HEK293 (cell line): ENCODE data around the gene TBC1D17.

Experiments used
- BCL6B ChIP-seq: fragments of 450-650 bp; formaldehyde crosslinking; IDR thresholded peaks from 2 replicates; pipeline ENCODE4 v1.5.1; 2017; ENCODE audit warnings: missing biosample characterization, missing genetic modification characterization
- CTCF ChIP-seq: fragments of 450-650 bp; formaldehyde crosslinking; IDR thresholded peaks from 2 replicates; pipeline ENCODE4 v1.5.1; 2016; ENCODE audit warnings: missing biosample characterization, missing genetic modification characterization
- KLF1 ChIP-seq: fragments of 450-650 bp; formaldehyde crosslinking; IDR thresholded peaks from 2 replicates; pipeline ENCODE4 v1.5.1; 2016; ENCODE audit warnings: missing biosample characterization, missing genetic modification characterization
- KLF17 ChIP-seq: fragments of 450-650 bp; formaldehyde crosslinking; IDR thresholded peaks from 2 replicates; pipeline ENCODE4 v1.5.1; 2016; ENCODE audit warnings: missing biosample characterization, missing genetic modification characterization
- KLF8 ChIP-seq: fragments of 450-650 bp; formaldehyde crosslinking; IDR thresholded peaks from 2 replicates; pipeline ENCODE4 v1.5.1; 2016; ENCODE audit warnings: missing biosample characterization, missing genetic modification characterization
- KLF9 ChIP-seq: fragments of 450-650 bp; formaldehyde crosslinking; IDR thresholded peaks from 2 replicates; pipeline ENCODE4 v1.5.1; 2016; ENCODE audit warnings: missing biosample characterization, missing genetic modification characterization, low read depth
- PRDM10 ChIP-seq: fragments of 450-650 bp; formaldehyde crosslinking; IDR thresholded peaks from 2 replicates; pipeline ENCODE4 v1.5.1; 2016; ENCODE audit warnings: missing biosample characterization, missing genetic modification characterization
- REPIN1 ChIP-seq: fragments of 450-650 bp; formaldehyde crosslinking; IDR thresholded peaks from 2 replicates; pipeline ENCODE4 v1.5.1; 2017; ENCODE audit warnings: missing biosample characterization, missing genetic modification characterization, low read depth
- SP7 ChIP-seq: fragments of 450-650 bp; formaldehyde crosslinking; IDR thresholded peaks from 2 replicates; pipeline ENCODE4 v1.5.1; 2016; ENCODE audit warnings: missing biosample characterization, missing genetic modification characterization
- ZBTB8A ChIP-seq: fragments of 450-650 bp; formaldehyde crosslinking; IDR thresholded peaks from 2 replicates; pipeline ENCODE4 v1.5.1; 2016; ENCODE audit warnings: missing biosample characterization, missing genetic modification characterization
- ZEB2 ChIP-seq: fragments of 450-650 bp; formaldehyde crosslinking; IDR thresholded peaks from 2 replicates; pipeline ENCODE4 v1.5.1; 2016; ENCODE audit warnings: missing biosample characterization, missing genetic modification characterization
- ZFP41 ChIP-seq: fragments of 450-650 bp; formaldehyde crosslinking; IDR thresholded peaks from 2 replicates; pipeline ENCODE4 v1.5.1; 2016; ENCODE audit warnings: missing biosample characterization, missing genetic modification characterization, borderline replicate concordance
- ZNF148 ChIP-seq: fragments of 450-650 bp; formaldehyde crosslinking; IDR thresholded peaks from 2 replicates; pipeline ENCODE4 v1.5.0; 2017; ENCODE audit warnings: missing biosample characterization, missing genetic modification characterization, borderline replicate concordance
- ZNF223 ChIP-seq: fragments of 450-650 bp; formaldehyde crosslinking; IDR thresholded peaks from 2 replicates; pipeline ENCODE4 v1.5.1; 2016; ENCODE audit warnings: missing biosample characterization, missing genetic modification characterization
- ZNF341 ChIP-seq: fragments of 450-650 bp; formaldehyde crosslinking; IDR thresholded peaks from 2 replicates; pipeline ENCODE4; 2016; ENCODE audit warnings: low read depth, missing biosample characterization, missing genetic modification characterization
- ZNF398 ChIP-seq: fragments of 450-650 bp; formaldehyde crosslinking; IDR thresholded peaks from 2 replicates; pipeline ENCODE4 v1.5.1; 2017; ENCODE audit warnings: missing biosample characterization, missing genetic modification characterization
- ZNF580 ChIP-seq: fragments of 450-650 bp; formaldehyde crosslinking; IDR thresholded peaks from 2 replicates; pipeline ENCODE4 v1.5.1; 2016; ENCODE audit warnings: missing biosample characterization, missing genetic modification characterization
- ZNF692 ChIP-seq: fragments of 450-650 bp; formaldehyde crosslinking; IDR thresholded peaks from 2 replicates; pipeline ENCODE4 v1.5.1; 2016; ENCODE audit warnings: missing biosample characterization, missing genetic modification characterization
- ZNF747 ChIP-seq: fragments of 450-650 bp; formaldehyde crosslinking; IDR thresholded peaks from 2 replicates; pipeline ENCODE4 v1.5.1; 2016; ENCODE audit warnings: missing biosample characterization, missing genetic modification characterization
- ZSCAN5A ChIP-seq: fragments of 450-650 bp; formaldehyde crosslinking; IDR thresholded peaks from 2 replicates; pipeline ENCODE4 v1.5.1; 2016; ENCODE audit warnings: missing biosample characterization, missing genetic modification characterization
- ZXDB ChIP-seq: fragments of 450-650 bp; formaldehyde crosslinking; IDR thresholded peaks from 2 replicates; pipeline ENCODE4 v1.5.1; 2016; ENCODE audit warnings: missing biosample characterization, missing genetic modification characterization

The TBC1D17 gene

GRCh38 chr19:49862391-49863253, 14.9 kb upstream of the TBC1D17 start (continued):
- peak; percentile 92 for TF ChIP-seq ZNF692
- TF ChIP-seq KLF17: peak; percentile 87
- peak; percentile 67; the same call in 1 of the 2 replicates for TF ChIP-seq ZSCAN5A (tag by site-specific recombination)
- TF ChIP-seq PRDM10: peak; percentile 41
- no peak for TF ChIP-seq ZNF747 (tag by site-specific recombination)
- 0 out of 2 replicates have a peak, but pooled peaks have one; percentile 24 for TF ChIP-seq KLF9 (tag by site-specific recombination)
- peak; percentile 84 for TF ChIP-seq CTCF (tag by site-specific recombination)
- TF ChIP-seq ZNF398: peak; percentile 66
- TF ChIP-seq KLF8 (tag by site-specific recombination): peak; percentile 54; the same call in 1 of the 2 replicates
- 0 out of 2 replicates have a peak, but pooled peaks have one; percentile 32 for TF ChIP-seq ZEB2 (tag by site-specific recombination)
- TF ChIP-seq REPIN1: no peak
- peak; percentile 48 for TF ChIP-seq ZNF341
- TF ChIP-seq ZFP41: no peak
- no peak for TF ChIP-seq ZNF148
- TF ChIP-seq ZXDB (tag by site-specific recombination): 0 out of 2 replicates have a peak, but pooled peaks have one; percentile 29
- TF ChIP-seq BCL6B (tag by site-specific recombination): no peak
- peak; percentile 50; the same call in 1 of the 2 replicates for TF ChIP-seq SP7 (tag by site-specific recombination)
- 0 out of 2 replicates have a peak, but pooled peaks have one; percentile 51 for TF ChIP-seq ZNF223 (tag by site-specific recombination)
- TF ChIP-seq KLF1 (tag by site-specific recombination): peak; percentile 76
- TF ChIP-seq ZNF580 (tag by site-specific recombination): peak; percentile 50; the same call in 1 of the 2 replicates
- TF ChIP-seq ZBTB8A: 0 out of 2 replicates have a peak, but pooled peaks have one; percentile 26
